ENCODE data around the gene DLG2. TPM values are rescaled to one million over a fixed set of nuclear protein-coding genes. Genes with fewer than 3 reads are reported as not detected.

Gene DLG2
- total RNA-seq, 1 experiment from 2014 or later = 17.5 TPM

GRCh38 chr11:84383576-84383975 is 1243.6 kb downstream of the DLG2 start:
- CTCF ChIA-PET = interaction anchor here (0.7 to 2.4 kb wide), 9 partner anchors 8 to 556 kb away, joined by 3 to 22 read pairs (median 4); no protein-coding TSS in a partner anchor

GRCh38 chr11:84381666-84382065 is 1245.5 kb downstream of the DLG2 start:
- POLR2A ChIA-PET = no interaction called here
- ATAC-seq = no peak
- Mint-ChIP-seq H3K9me3 (no peaks in the 10 kb centered on the region), H3K27me3 (ENCODE audit: low read depth) (no peaks in the 10 kb centered on the region), H3K4me1 (0 out of 2 replicates have a peak, but pooled peaks cover 5% of the 10 kb centered on the region), H3K4me3 (no peak overlapping the region), H3K36me3 (no peaks in the 10 kb centered on the region), H3K27ac (no peak overlapping the region)
- DNase-seq (ENCODE audit: low spot score) = no peak
- TF ChIP-seq CBFB (CRISPR knock-in tag; IDR thresholded peaks at IDR 0.05; ENCODE audit: low read depth) (no peak), ERG (CRISPR knock-in tag; IDR thresholded peaks at IDR 0.05) (no peak), TEAD1 (CRISPR knock-in tag; IDR thresholded peaks at IDR 0.05) (no peak), NFYB (CRISPR knock-in tag; conservative IDR thresholded peaks at IDR 0.05; ENCODE audit: low read depth) (no peak), ATF2 (CRISPR knock-in tag; IDR thresholded peaks at IDR 0.05; ENCODE audit: borderline replicate concordance, low read depth) (no peak), PREB (CRISPR knock-in tag; IDR thresholded peaks at IDR 0.05; ENCODE audit: borderline replicate concordance) (no peak), CTCF (IDR thresholded peaks at IDR 0.05) (no peak), NR1H2 (CRISPR knock-in tag; IDR thresholded peaks at IDR 0.05) (no peak), ATF3 (CRISPR knock-in tag; conservative IDR thresholded peaks at IDR 0.05) (no peak), KAT7 (CRISPR knock-in tag; IDR thresholded peaks at IDR 0.05; ENCODE audit: borderline replicate concordance) (no peak), SOX15 (CRISPR knock-in tag; IDR thresholded peaks at IDR 0.05) (no peak), FOXP1 (CRISPR knock-in tag; IDR thresholded peaks at IDR 0.05; ENCODE audit: borderline replicate concordance) (no peak), TEAD4 (CRISPR knock-in tag; IDR thresholded peaks at IDR 0.05) (no peak)
- CTCF ChIA-PET = interaction anchor here (0.6 to 2.0 kb wide), 3 partner anchors 187 to 554 kb away, joined by 3 to 5 read pairs (median 3); no protein-coding TSS in a partner anchor

More at GRCh38 chr11:84383576-84383975, 1243.6 kb downstream of the DLG2 start:
- Mint-ChIP-seq H3K9me3 (no peaks in the 10 kb centered on the region), H3K36me3 (no peaks in the 10 kb centered on the region), H3K4me1 (0 out of 2 replicates have a peak, but pooled peaks cover 5% of the 10 kb centered on the region), H3K27ac (no peak overlapping the region), H3K27me3 (ENCODE audit: low read depth) (no peaks in the 10 kb centered on the region), H3K4me3 (no peak overlapping the region)
- DNase-seq (ENCODE audit: low spot score) (no peak), ATAC-seq (no peak; the same call in 1 of the 2 replicates)
- POLR2A ChIA-PET = interaction anchor here (0.6 kb wide), 1 partner anchor 432 kb away, joined by 3 read pairs; no protein-coding TSS in a partner anchor
- no peak for TF ChIP-seq ZMAT4 (CRISPR knock-in tag; IDR thresholded peaks at IDR 0.05)

GRCh38 chr11:84372381-84372950 is 1254.7 kb downstream of the DLG2 start:
- no peak for TF ChIP-seq E2F5 (CRISPR knock-in tag; IDR thresholded peaks at IDR 0.05)
- no peak for TF ChIP-seq ZNF121 (CRISPR knock-in tag; IDR thresholded peaks at IDR 0.05)
- H3K27me3 Mint-ChIP-seq (ENCODE audit: low read depth) = no peaks in the 10 kb centered on the region
- ChIA-PET POLR2A (no interaction called here), CTCF (interaction anchor here (0.7 kb wide), 1 partner anchor 536 kb away, joined by 3 read pairs; no protein-coding TSS in a partner anchor)
- peaks cover 4% of the 10 kb centered on the region; the same call in 1 of the 2 replicates for H3K4me1 Mint-ChIP-seq
- no peaks in the 10 kb centered on the region for H3K9me3 Mint-ChIP-seq
- no peaks in the 10 kb centered on the region for H3K36me3 Mint-ChIP-seq
- DNase-seq (ENCODE audit: low spot score) = no peak
- H3K4me3 Mint-ChIP-seq = no peak overlapping the region
- ATAC-seq = no peak
- H3K27ac Mint-ChIP-seq = peak overlapping the region; percentile 5; the same call in 1 of the 2 replicates

Measured in WTC11 (cell line).